HG03432 (cell line): ENCODE data around the gene EP400.
"Not testable (repeated sequence)": the region's sequence is repeated elsewhere in the genome, so short reads cannot be mapped to it uniquely, and the experiment has no call there.

ENCODE experiments used
- ATAC-seq: cut with Tn5 transposase; IDR thresholded peaks from one replicate; pipeline ENCODE4 v1.9.1; 2021; ENCODE audit warnings: mild to moderate bottlenecking, moderate library complexity; ENCODE audit not compliant: unreplicated experiment

The EP400 gene

DNA sequence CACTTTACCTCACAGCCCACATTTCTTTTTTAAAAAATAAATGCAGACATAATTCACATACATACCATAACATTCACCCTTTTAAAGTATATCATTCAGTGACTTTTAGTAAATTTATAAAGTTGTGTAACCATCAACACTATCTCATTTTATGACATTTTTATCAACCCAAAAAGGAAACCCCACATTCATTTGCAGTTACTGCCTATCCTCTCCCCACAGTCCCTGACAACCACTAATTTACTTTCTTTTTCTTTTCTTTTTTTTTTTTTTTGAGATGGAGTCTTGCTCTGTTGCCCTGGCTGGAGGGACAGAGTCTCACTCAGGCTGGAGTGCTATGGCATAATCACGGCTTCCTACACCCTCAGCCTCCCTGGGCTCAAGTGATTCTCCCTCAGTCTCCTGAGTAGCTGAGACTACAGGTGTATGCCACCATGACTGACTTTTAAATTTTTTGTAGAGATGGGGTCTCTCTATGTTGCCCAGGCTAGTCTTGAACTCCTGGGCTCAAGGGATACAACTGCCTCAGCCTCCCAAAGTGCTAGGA is 1.5 kb upstream of the EP400 start:
- no peak for ATAC-seq

DNA sequence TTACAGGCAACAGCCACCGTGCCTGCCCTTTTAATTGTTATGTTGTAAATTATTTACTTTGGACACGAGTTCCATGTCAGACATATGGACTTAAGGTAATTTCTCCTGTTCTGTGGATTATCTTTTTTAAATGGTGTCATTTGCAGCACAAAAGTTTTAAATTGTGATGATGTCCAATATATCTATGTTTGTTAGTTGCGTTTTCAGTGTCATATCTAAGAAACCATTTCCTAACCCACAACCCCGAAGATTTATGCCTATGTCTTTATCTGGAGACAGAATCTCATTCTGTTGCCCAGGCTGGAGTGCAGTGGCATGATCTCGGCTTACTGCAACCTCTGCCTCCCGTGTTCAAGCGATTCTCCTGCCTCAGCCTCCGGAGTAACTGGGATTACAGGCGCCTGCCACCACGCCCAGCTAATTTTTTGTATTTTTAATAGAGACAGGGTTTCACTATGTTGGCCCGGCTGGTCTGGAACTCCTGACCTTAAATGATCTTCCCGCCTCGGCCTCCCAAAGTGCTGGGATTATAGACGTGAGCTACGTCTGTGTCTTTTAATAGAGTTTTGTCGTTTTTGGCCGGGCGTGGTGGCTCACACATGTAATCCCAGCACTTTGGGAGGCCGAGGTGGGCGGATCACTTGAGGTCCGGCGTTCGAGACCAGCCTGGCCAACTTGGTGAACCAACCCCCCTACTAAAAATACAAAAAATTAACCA is 870 bp upstream of the EP400 start:
- not testable (repeated sequence) for ATAC-seq

DNA sequence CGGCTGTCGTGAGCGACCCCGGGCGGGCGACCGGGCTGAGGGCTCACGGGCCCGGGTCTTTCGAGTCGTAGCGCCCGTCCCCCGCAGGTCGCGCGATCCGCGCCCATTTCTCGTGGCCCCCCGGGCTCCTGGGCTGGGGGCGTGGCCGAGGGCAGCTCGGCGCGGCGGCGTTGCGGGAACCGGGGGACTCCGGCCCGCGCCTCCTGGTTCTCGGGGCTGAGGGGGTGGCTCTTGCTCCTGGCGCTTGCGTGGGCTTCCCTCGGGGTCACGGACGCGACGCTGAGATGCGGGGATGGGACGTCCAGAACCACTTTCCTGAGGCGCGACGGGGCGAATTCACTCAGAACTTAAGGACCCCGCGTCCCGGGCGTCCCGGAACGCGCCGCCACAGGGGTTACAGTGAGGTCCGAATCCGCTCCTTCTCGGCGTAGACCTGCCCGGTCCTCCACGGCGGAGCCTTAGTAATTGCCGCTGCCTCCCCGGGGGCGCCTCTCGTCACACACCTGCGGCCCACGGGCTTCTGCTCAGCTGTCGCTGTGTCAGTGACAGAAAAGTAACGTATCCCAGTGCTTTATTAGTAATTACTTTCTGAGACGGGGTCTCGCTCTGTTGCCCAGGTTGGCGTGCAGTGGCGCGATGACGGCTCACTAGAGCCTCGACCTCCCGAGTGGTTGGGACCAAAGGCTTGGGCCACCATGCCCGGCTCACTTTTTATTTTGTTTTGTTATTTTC is 606 bp downstream of the EP400 start:
- ATAC-seq, result peak; percentile 34

DNA sequence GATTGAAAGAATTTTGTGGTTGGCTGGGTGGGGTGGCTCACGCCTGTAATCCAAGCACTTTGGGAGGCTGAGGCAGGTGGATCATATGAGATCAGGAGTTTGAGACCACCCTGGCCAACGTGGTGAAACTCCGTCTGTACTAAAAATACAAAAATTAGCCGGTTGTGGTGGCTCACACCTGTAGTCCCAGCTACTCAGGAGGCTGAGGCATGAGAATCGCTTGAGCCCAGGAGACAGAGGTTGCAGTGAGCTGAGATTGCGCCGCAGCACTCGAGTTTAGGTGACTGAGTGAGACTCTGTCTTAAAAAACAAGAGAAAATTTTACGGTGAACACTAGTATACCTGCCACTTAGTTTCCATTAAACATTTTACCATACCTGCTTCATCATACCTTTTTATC is 4.1 kb downstream of the EP400 start:
- not testable (repeated sequence) for ATAC-seq

DNA sequence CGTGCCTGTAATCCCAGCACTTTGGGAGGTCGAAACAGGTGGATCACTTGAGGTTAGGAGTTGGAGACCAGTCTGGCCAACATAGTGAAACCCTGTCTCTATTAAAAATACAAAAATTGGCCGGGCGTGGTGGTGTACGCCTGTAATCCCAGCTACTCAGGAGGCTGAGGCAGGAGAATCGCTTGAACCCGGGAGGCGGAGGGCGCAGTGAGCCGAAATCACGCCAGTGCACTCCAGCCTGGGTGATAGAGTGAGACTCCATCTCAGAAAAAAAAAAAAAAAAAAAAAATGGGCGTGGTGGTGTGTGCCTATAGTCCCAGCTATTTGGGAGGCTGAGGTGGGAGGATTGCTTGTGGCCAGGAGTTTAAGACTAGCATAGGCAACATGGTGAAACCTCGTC is 4.7 kb downstream of the EP400 start:
- ATAC-seq, result not testable (repeated sequence)

DNA sequence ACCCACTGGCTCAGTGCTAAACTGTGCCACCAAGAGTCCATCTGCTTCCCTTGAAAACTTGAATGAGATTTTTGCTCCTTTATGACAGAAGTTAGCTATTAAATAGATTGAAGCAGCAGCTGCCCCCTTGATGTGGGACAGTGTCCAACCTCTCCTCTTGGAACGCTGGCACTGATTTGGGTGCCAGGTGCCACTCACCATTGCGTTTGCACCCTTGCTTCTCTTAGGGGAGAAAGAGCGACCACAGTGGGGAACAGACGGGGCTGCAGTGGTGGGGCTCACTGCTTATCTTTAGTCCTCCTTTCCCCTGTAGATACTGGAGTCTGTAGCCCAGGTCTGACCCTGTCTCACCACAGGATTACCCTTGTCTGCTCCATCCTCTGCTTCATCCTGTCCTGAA is 9.4 kb downstream of the EP400 start:
- no peak for ATAC-seq

DNA sequence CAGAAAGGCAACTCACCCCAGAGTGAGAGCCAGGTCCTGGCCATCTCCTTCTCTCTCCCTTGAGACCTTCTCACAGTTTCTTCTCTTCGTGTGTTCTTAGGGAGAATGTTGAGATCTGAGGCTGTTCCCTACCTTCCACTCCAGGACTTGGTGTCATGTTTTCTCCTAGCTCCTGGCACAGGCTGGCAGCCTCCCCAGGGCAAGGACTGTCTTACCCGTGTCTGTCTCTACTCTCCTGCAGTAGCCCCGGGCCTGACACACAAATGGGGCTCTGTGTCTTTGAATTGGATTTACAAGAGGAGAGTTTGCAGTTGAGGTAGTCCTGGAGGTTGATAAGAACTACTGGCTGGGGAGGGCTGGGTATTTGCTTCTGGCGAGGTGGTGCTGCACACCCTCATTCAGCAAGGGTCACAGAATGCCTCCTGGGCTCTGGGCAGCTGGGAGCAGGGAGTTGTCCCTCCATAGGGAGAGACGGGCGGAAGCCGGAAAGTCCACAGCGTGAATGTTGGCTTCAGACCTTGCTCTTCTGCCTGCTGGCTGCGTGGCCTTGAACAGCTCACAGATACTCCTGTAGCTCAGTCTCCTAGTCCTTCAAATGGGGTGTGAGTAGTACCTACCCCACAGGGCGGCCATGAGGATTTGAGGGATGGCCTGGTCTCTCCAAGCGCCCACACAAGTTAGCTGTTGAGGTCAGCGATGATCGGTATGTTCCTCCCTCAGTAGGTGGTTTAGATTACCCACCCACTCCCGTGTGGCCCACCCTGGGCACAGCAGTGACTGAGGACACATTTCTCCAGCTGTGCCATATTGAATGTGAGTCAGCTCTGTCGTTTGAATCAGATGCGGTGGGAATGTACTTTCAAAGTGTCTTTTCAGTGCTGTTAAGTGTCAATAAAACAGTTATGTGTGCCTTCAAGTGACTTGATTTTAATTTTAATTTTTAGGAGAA is 10.2 kb downstream of the EP400 start:
- ATAC-seq, result no peak

DNA sequence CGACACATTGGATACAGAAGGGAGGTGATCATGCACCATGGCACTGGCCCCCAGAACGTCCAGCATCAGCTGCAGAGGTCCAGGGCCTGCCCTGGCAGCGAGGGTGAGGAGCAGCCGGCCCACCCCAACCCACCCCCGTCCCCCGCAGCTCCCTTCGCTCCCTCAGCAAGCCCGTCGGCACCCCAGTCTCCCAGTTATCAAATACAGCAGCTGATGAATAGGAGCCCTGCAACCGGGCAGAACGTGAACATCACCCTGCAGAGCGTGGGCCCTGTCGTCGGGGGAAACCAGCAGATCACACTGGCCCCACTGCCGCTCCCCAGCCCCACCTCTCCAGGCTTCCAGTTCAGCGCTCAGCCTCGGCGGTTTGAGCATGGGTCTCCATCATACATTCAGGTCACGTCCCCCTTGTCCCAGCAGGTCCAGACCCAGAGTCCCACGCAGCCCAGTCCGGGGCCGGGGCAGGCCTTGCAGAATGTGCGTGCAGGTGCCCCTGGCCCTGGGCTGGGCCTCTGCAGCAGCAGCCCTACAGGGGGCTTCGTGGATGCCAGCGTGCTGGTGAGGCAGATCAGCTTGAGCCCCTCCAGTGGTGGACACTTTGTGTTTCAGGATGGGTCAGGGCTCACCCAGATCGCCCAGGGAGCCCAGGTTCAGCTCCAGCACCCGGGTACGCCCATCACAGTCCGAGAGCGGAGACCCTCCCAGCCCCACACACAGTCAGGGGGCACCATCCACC is 11.0 kb downstream of the EP400 start:
- not testable (repeated sequence) for ATAC-seq

DNA sequence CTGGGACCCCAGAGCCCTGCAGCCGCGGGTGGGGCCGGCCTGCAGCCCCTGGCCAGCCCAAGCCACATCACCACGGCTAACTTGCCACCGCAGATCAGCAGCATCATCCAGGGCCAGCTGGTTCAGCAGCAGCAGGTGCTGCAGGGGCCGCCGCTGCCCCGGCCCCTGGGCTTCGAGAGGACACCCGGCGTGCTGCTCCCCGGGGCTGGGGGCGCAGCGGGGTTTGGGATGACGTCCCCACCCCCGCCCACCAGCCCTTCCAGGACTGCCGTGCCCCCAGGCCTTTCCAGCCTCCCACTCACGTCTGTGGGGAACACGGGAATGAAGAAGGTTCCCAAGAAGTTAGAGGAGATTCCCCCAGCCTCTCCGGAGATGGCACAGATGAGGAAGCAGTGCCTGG is 11.6 kb downstream of the EP400 start:
- ATAC-seq, result not testable (repeated sequence)

DNA sequence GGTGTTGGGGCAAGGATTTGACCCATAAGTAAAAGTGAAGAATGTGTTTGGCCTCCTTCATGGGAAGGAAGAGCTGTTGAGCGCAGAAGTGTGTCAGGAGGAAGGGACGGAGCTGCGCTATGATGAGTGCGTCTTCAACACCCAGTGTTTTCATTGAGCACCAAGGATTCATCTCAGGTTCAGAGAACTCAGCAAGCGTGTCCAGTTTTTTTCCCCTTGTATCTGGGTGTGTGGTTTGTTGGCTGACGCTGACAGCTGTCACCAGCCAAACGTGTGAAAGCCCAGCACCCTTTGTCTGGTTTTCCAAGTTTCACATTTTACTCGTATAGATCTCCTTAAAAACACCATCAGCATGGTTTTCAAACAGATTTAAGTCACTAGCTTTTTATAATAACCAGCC is 12.3 kb downstream of the EP400 start:
- no peak for ATAC-seq

DNA sequence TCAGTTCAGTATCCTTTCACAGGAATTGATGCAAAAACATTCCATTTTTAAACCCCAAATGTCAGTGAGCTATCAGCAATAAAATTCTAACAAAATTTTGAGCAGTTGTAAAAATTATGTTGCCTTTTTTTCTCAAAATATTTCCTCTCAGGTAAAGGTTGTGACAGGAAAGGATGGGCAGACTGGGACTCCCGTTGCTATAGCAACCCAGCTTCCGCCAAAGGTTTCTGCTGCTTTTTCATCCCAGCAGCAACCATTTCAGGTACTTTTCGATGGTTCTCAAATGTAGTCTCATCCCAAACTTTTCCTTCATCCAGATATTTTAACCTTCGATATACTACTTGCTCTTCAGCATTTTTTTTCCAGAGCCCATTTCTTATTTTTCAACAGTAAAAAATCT is 13.6 kb downstream of the EP400 start:
- ATAC-seq, result no peak

DNA sequence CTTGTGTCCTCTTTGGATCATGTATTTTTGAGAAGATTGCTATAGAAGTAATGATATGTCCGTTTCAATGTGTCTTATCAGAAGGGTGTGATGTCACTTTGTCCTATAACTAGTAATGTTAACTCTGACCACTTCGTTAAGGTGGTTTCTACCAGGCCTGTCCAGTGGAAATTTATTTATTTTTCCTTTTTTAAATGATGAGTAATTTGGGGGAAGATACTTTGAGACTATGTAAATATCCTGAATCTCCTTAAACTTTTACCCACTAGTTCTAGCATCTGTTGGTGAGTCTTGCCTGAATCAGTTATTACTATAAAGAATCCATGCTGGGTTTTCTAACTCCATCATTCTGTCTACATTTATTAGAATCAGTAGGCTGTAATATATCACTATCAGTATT is 15.3 kb downstream of the EP400 start:
- no peak for ATAC-seq

DNA sequence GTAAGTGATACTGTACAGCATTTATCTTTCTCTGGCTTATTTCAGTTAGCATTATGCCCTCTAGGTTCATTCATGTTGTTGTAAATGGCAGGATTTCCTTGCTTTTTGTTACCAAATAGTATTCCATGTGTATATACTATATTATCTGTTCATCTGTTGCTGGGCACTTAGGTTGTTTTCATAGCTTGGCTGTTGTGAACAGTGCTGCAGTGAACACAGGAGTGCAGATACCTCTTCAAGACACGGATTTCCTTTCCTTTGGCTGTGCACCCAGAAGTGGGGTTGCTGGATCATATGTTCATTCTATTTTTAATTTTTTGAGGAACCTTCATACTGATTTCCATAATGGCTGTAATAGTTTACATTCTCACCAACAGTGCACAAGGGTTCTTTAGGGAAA is 21.5 kb downstream of the EP400 start:
- no peak for ATAC-seq

DNA sequence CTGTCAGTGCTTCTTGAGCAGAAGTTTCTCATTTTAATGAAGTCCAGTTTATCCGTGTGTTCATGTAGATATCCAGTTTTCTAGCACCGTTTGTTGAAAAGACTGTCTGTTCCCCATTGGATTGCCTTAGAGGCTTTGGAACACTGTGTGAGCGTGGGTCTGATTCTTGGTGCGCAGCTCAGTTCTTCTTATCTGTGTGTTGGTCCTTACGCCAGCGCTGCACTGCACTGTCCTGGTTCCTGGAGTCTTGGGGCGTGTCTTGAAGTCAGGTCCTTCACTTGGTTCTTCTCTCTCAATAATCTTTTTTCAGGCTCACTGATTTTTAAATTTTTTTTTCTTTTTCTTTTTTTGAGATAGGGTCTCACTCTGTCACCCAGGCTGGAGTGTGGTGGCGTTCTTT is 25.5 kb downstream of the EP400 start:
- no peak for ATAC-seq

DNA sequence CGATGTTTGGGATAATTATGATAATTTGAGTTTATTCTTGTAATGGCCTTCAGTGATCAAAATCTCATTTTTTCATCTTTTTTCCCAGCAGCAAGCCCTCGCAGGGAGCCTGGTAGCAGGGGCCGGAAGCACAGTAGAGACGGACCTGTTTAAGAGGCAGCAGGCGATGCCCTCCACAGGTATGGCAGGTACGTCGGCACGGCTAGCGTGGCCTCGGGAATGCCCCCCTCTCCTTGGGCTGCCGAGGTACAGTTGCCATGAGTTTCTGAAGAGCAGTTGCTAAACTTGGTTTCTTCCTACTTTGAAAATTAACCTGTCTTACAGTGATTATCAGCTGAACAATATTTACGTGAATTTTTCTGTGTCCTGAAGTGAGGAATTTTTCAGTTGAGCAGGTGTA is 29.9 kb downstream of the EP400 start:
- no peak for ATAC-seq

DNA sequence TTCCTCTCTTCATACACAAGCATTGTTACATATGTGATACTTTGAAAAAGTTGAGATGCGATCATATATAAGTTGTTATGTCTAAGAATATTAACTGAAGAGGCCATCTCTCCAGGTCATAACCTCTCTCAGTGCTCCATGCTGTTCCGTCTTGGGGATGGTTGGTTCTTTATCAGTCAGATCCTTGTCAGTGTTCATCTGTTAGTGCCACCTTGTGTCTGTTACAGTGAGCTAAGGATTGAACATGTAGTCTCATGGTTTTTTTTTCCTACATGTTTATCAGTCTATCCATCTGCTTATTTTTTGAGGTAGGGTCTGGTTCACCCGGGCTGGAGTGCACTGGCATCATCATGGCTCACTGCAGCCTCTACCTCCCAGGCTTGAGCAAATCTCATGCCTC is 30.5 kb downstream of the EP400 start:
- ATAC-seq, result no peak

DNA sequence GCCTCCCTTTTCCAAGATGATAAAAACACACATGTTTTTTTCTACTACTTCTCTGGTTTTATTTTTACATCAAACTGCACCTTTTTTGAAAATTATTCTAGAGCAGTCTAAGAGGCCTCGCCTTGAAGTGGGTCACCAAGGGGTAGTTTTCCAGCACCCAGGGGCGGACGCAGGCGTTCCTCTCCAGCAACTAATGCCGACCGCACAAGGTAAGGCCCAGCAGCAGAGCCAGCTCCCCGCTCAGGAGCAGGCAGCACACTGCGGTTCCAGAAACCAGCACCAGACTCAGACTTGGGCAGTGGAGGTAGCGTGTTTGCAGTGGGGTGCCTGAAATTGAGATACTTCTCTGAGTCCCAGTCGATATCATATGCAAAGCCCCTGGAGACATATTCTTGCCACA is 31.6 kb downstream of the EP400 start:
- ATAC-seq, result no peak

DNA sequence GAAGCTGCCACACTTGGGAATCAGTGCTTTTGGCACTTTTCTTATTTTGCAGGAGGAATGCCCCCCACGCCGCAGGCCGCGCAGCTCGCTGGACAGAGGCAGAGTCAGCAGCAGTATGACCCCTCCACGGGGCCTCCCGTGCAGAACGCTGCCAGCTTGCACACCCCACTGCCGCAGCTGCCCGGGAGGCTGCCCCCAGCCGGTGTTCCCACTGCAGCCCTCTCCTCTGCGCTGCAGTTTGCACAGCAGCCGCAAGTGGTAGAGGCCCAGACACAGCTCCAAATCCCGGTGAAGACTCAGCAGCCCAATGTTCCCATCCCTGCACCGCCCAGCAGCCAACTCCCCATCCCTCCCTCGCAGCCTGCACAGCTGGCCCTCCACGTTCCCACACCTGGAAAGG is 32.3 kb downstream of the EP400 start:
- no peak for ATAC-seq

DNA sequence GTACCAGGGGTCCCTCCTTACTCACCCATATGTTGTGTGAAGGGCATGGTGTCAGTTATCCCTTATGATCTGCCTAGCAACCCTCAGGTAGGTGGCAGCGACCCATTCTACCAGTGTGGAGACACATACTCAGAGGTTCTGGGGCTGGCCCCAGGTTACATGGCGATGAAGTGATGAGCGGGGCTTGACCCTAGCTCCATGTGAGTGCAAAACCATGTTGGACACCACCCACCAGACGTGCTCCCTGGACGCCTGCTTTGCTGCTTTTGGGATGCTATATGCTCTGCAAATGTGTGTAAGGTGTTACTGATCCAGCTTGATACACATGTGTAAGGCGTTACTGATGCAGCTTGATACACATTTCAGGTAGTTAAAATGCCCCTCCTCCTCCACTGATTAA is 33.3 kb downstream of the EP400 start:
- no peak for ATAC-seq

DNA sequence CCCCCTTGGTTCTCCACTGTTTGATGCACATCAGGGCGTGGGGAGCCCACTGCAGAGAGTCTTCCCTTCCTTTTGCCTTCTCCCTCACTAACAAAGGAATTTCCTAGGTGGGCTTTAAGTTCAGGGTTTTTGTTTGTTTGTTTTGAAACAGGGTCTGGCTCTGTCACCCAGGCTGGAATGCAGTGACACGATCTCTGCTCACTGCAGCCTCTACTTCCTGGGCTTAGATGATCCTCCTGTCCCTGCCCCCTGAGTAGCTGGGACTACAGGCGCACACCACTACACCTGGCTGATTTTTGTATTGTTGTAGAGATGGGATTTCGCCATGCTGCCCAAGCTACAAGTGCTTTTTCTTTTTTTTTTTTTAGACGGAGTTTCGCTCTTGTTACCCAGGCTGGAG is 33.8 kb downstream of the EP400 start:
- ATAC-seq, result no peak

DNA sequence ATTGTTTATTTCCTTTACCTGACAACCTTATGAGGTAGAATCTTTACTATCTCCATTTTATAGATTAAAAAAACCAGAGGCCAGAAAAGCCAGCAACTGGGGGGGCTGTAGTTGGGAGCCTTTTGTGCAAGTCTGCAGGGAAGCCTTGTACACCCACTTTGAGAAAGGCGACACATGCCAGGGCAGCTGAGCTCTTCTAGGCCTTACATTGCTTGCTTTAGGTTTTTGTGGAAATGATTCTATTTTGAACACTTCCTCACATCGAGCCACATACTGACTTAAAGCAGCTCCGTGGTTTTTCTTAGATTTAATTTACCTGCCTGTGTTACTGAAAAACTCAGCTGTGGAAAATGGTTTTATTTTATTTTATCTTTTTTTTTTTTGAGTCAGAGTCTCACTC is 34.6 kb downstream of the EP400 start:
- ATAC-seq, result no peak
